Hepatocyte (in vitro differentiated cells): Measurements from ENCODE around the gene PAFAH2.

Source experiments
- EZH2phosphoT487 ChIP-seq: fragments of 200-600 bp; sonication (generic); IDR thresholded peaks from one replicate; pipeline ENCODE4 v1.6.1; 2018; ENCODE audit warnings: antibody characterized with exemption, mild to moderate bottlenecking, low read depth, moderate library complexity; ENCODE audit not compliant: unreplicated experiment, severe bottlenecking
- TF ChIP-seq, protein P1 (sequence below): fragments of 200-600 bp; sonication (generic); IDR thresholded peaks from 2 replicates; pipeline ENCODE4 v1.5.1; 2016; ENCODE audit warnings: antibody characterized with exemption, mild to moderate bottlenecking; ENCODE audit not compliant: poor library complexity

DNA sequence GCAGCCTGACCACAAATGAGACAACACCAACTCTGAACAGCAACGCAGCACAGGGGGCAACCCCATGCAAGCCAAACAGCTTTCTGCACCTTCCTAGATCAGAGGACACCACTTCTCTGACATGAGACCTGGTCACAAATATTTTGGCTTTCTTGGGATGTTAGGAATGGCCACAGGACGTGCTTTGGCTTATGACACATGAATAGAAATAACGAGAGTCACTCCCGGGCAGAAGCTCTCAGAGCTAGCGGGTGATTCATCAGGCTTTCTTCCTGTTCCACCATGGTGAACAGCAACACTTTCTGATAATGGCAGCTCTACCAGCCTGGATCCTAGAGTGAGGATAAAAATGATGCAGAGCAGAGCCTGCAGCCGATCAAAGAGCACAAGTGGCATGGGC is 39.4 kb downstream of the PAFAH2 start:
- TF ChIP-seq, protein P1, sequence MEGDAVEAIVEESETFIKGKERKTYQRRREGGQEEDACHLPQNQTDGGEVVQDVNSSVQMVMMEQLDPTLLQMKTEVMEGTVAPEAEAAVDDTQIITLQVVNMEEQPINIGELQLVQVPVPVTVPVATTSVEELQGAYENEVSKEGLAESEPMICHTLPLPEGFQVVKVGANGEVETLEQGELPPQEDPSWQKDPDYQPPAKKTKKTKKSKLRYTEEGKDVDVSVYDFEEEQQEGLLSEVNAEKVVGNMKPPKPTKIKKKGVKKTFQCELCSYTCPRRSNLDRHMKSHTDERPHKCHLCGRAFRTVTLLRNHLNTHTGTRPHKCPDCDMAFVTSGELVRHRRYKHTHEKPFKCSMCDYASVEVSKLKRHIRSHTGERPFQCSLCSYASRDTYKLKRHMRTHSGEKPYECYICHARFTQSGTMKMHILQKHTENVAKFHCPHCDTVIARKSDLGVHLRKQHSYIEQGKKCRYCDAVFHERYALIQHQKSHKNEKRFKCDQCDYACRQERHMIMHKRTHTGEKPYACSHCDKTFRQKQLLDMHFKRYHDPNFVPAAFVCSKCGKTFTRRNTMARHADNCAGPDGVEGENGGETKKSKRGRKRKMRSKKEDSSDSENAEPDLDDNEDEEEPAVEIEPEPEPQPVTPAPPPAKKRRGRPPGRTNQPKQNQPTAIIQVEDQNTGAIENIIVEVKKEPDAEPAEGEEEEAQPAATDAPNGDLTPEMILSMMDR, result no peak
- no peak for TF ChIP-seq EZH2phosphoT487
